ENCODE data around the gene GHR. TPM values are rescaled to one million over a fixed set of nuclear protein-coding genes. Genes with fewer than 3 reads are reported as not detected.

GHR gene
- total RNA-seq, 2 donors from 2014 or later = 5.7 to 12.9 TPM

GRCh38 chr5:42648036-42648435, 224.8 kb downstream of the GHR start:
- Histone ChIP-seq H3K27me3 (no peaks in the 10 kb centered on the region), H3K4me1 (no peaks in the 10 kb centered on the region), H3K9me3 (no peaks in the 10 kb centered on the region), H3K4me3 (no peak overlapping the region), H3K27ac (no peak overlapping the region), H3K36me3 (replicated peaks in 1 of 2; ENCODE audit: insufficient read depth in 1 of 2, low read depth in 2 of 2) (no peaks in the 10 kb centered on the region)
- ATAC-seq (no peak), DNase-seq (no peak)
- 73 to 83% methylated on average over 3 of the region's 3 CpGs for WGBS, 2 donors
- intact Hi-C loops (cut with DNase I) = no loop called here
- no peak for TF ChIP-seq CTCF (IDR thresholded peaks at IDR 0.05)
- no peak for TF ChIP-seq POLR2A (IDR thresholded peaks at IDR 0.05)

GRCh38 chr5:42648915-42649314, 225.7 kb downstream of the GHR start:
- H3K27ac ChIP-seq = no peak overlapping the region

GRCh38 chr5:42650084-42650483, 226.8 kb downstream of the GHR start:
- 49 to 52% methylated on average over 3 of the region's 3 CpGs for WGBS, 2 donors
- Histone ChIP-seq H3K27me3 (no peaks in the 10 kb centered on the region), H3K4me1 (no peaks in the 10 kb centered on the region), H3K36me3 (replicated peaks in 1 of 2; ENCODE audit: insufficient read depth in 1 of 2, low read depth in 2 of 2) (no peaks in the 10 kb centered on the region), H3K4me3 (no peak overlapping the region), H3K9me3 (no peaks in the 10 kb centered on the region), H3K27ac (no peak overlapping the region)
- ATAC-seq (no peak), DNase-seq (no peak)
- TF ChIP-seq CTCF (IDR thresholded peaks at IDR 0.05) (no peak), POLR2A (IDR thresholded peaks at IDR 0.05) (no peak)
- intact Hi-C loops (cut with DNase I) = no loop called here

More at GRCh38 chr5:42648915-42649314, 225.7 kb downstream of the GHR start:
- no peak for ATAC-seq
- no peak for DNase-seq
- WGBS, 2 donors = 63 to 78% methylated on average over 1 of the region's 1 CpG
- Histone ChIP-seq H3K9me3 (no peaks in the 10 kb centered on the region), H3K36me3 (replicated peaks in 1 of 2; ENCODE audit: insufficient read depth in 1 of 2, low read depth in 2 of 2) (no peaks in the 10 kb centered on the region), H3K27me3 (no peaks in the 10 kb centered on the region), H3K4me1 (no peaks in the 10 kb centered on the region), H3K4me3 (no peak overlapping the region)
- intact Hi-C loops (cut with DNase I) = no loop called here
- TF ChIP-seq CTCF (IDR thresholded peaks at IDR 0.05) (no peak), POLR2A (IDR thresholded peaks at IDR 0.05) (no peak)

GRCh38 chr5:42653705-42654104, 230.5 kb downstream of the GHR start:
- Histone ChIP-seq H3K4me3 (no peak overlapping the region), H3K27ac (no peak overlapping the region), H3K36me3 (replicated peaks in 1 of 2; ENCODE audit: insufficient read depth in 1 of 2, low read depth in 2 of 2) (no peaks in the 10 kb centered on the region), H3K4me1 (no peaks in the 10 kb centered on the region), H3K9me3 (no peaks in the 10 kb centered on the region), H3K27me3 (no peaks in the 10 kb centered on the region)
- DNase-seq (no peak), ATAC-seq (no peak)
- WGBS, 2 donors = 78 to 82% methylated on average over 2 of the region's 2 CpGs
- intact Hi-C loops (cut with DNase I) = no loop called here
- no peak for TF ChIP-seq POLR2A (IDR thresholded peaks at IDR 0.05)
- TF ChIP-seq CTCF (IDR thresholded peaks at IDR 0.05) = no peak

GRCh38 chr5:42654645-42655044, 231.4 kb downstream of the GHR start:
- Histone ChIP-seq H3K27ac (no peak overlapping the region), H3K4me1 (no peaks in the 10 kb centered on the region), H3K27me3 (no peaks in the 10 kb centered on the region), H3K4me3 (no peak overlapping the region), H3K9me3 (no peaks in the 10 kb centered on the region), H3K36me3 (replicated peaks in 1 of 2; ENCODE audit: insufficient read depth in 1 of 2, low read depth in 2 of 2) (no peaks in the 10 kb centered on the region)
- WGBS, 2 donors = 56 to 69% methylated on average over 2 of the region's 2 CpGs
- DNase-seq (no peak), ATAC-seq (no peak)
- TF ChIP-seq POLR2A (IDR thresholded peaks at IDR 0.05) (no peak), CTCF (IDR thresholded peaks at IDR 0.05) (no peak)
- intact Hi-C loops (cut with DNase I) = no loop called here
